HCT116 (cell line): ENCODE data around the gene THAP11.

Source experiments
- CTCF ChIP-seq, 3 experiments: fragments of 200-600 bp in 1 of 3; sonication (generic) in 1 of 3; IDR thresholded peaks in 2 of 3; conservative IDR thresholded peaks in 1 of 3; 2 replicates each; pipeline ENCODE4 v1.5.1; 2012 to 2017; ENCODE audit warnings: low read depth in 2 of 3, low read length in 2 of 3, antibody characterized with exemption in 1 of 3, borderline replicate concordance in 1 of 3, control low read depth in 1 of 3, mild to moderate bottlenecking in 1 of 3, mixed read lengths in 1 of 3, mixed run types in 1 of 3, moderate library complexity in 1 of 3; ENCODE audit not compliant: insufficient read depth in 1 of 3
- EZH2 ChIP-seq: fragments of 200-600 bp; sonication (generic); IDR thresholded peaks from 2 replicates; pipeline ENCODE4 v1.6.1; 2017; ENCODE audit warnings: antibody characterized with exemption, mixed run types
- JUND ChIP-seq: IDR thresholded peaks from 2 replicates; pipeline ENCODE4 v1.6.1; 2012
- MAX ChIP-seq: IDR thresholded peaks from 2 replicates; pipeline ENCODE4 v1.6.1; 2012
- POLR2AphosphoS5 ChIP-seq: IDR thresholded peaks from 2 replicates; pipeline ENCODE4 v1.6.1; 2011; ENCODE audit warnings: mild to moderate bottlenecking, low read depth, low read length, moderate library complexity
- RAD21 ChIP-seq: IDR thresholded peaks from 2 replicates; pipeline ENCODE4 v1.6.1; 2012; ENCODE audit warnings: low read depth, mild to moderate bottlenecking
- REST ChIP-seq: IDR thresholded peaks from 2 replicates; pipeline ENCODE4 v1.6.1; 2012; ENCODE audit warnings: low read depth
- YY1 ChIP-seq: IDR thresholded peaks from 2 replicates; pipeline ENCODE4 v1.6.1; 2011; ENCODE audit warnings: low read length, low read depth, moderate library complexity, mild to moderate bottlenecking; ENCODE audit not compliant: insufficient replicate concordance; ENCODE audit errors: extremely low read depth

- TF ChIP-seq POLR2AphosphoS5 (no peak), CTCF (IDR thresholded peaks at IDR 0.05 in 2 of 3, conservative IDR thresholded peaks at IDR 0.05 in 1 of 3; ENCODE audit: borderline replicate concordance in 1 of 3, insufficient read depth in 1 of 3, low read depth in 2 of 3, low read length in 2 of 3) (no peak), EZH2 (no peak), RAD21 (no peak), MAX (no peak), REST (no peak), YY1 (no peak), JUND (no peak)
These were observed 26.2 kb downstream of the THAP11 start for GRCh38 chr16:67868290-67868689.
